Caco-2 (cell line): Measurements from ENCODE around the gene PRDM10. TPM values are rescaled to one million over a fixed set of nuclear protein-coding genes. Genes with fewer than 3 reads are reported as not detected.

Experiments
- BruUV-seq: library from RNA; stranded (reverse); fragments of 400-500 nt; replicated peaks from 2 replicates; lab custom pipeline; 2021; lab: Mats Ljungman, UMichigan
- CTCF ChIA-PET: fragments of 300-600 bp; sonication (Branson Sonifier 250); formaldehyde crosslinking; loops from one replicate; lab custom pipeline; 2022; ENCODE audit warnings: antibody characterized with exemption; lab: Charles Lee
- POLR2A ChIA-PET: fragments of 300-600 bp; sonication (Branson Sonifier 250); formaldehyde crosslinking; loops from one replicate; lab custom pipeline; 2022; ENCODE audit warnings: antibody characterized with exemption; lab: Charles Lee
- DNase-seq, 2 experiments: peaks; one replicate each; pipeline versions ENCODE4 v3.0.0 to v3.0.0-alpha.2; 2020 to 2022
- H3K27me3 ChIP-seq: replicated peaks from 2 replicates; pipeline ENCODE4 v1.6.0; 2011; ENCODE audit warnings: low read length; ENCODE audit not compliant: control insufficient read depth, insufficient read depth
- H3K36me3 ChIP-seq: 2 replicates; pipeline ENCODE4 v1.5.1; 2011; ENCODE audit warnings: low read length; ENCODE audit not compliant: control insufficient read depth, insufficient read depth
- H3K4me1 ChIP-seq: fragments of 250-450 bp; sonication (Bioruptor Pico); 2 replicates; pipeline ENCODE4 v1.5.1; 2020; ENCODE audit warnings: mild to moderate bottlenecking
- H3K4me3 ChIP-seq: 2 replicates; pipeline ENCODE4 v1.5.1; 2011; ENCODE audit warnings: low read depth, mild to moderate bottlenecking, control low read depth, low read length
- H3K9me3 ChIP-seq: fragments of 250-450 bp; sonication (Bioruptor Pico); 2 replicates; pipeline ENCODE4 v1.5.1; 2020; ENCODE audit warnings: mild to moderate bottlenecking, moderate library complexity
- H3K27ac Mint-ChIP-seq: one replicate; pipeline ENCODE4 v1.8.0; 2022; ENCODE audit warnings: mixed read lengths; ENCODE audit not compliant: unreplicated experiment
- H3K27me3 Mint-ChIP-seq: one replicate; pipeline ENCODE4 v1.8.0; 2022; ENCODE audit warnings: mixed read lengths; ENCODE audit not compliant: insufficient read depth, unreplicated experiment
- H3K36me3 Mint-ChIP-seq: one replicate; pipeline ENCODE4 v1.8.0; 2022; ENCODE audit warnings: mild to moderate bottlenecking, mixed read lengths; ENCODE audit not compliant: insufficient read depth, unreplicated experiment
- H3K4me1 Mint-ChIP-seq: one replicate; pipeline ENCODE4 v1.8.0; 2022; ENCODE audit warnings: low read depth, mixed read lengths; ENCODE audit not compliant: unreplicated experiment
- H3K4me3 Mint-ChIP-seq: one replicate; pipeline ENCODE4 v1.8.0; 2022; ENCODE audit warnings: mild to moderate bottlenecking, moderate library complexity, mixed read lengths; ENCODE audit not compliant: unreplicated experiment
- H3K9me3 Mint-ChIP-seq: one replicate; pipeline ENCODE4 v1.8.0; 2022; ENCODE audit warnings: mixed read lengths; ENCODE audit not compliant: unreplicated experiment
- intact Hi-C: fragments of 100-400 bp; cut with micrococcal nuclease; formaldehyde crosslinking; loops from one replicate; pipeline ENCODE4 v1.10.0; 2022; ENCODE audit not compliant: unreplicated experiment
- total RNA-seq: library from RNA; stranded (reverse); gene quantifications from 2 replicates; pipeline ENCODE4 v1.2.3, GENCODE V29; 2022
- TF ChIP-seq, protein P1 (sequence below), 2 experiments: fragments of 200-600 bp in 1 of 2; IDR thresholded peaks; 1 replicate in 1 of 2; 2 replicates in 1 of 2; pipeline versions ENCODE4 v1.5.1 to v1.8.0; 2011 to 2022; ENCODE audit warnings: antibody characterized with exemption in 1 of 2, control low read depth in 1 of 2, inconsistent platforms in 1 of 2, low read depth in 1 of 2, low read length in 1 of 2, mild to moderate bottlenecking in 1 of 2, moderate library complexity in 1 of 2; ENCODE audit not compliant: insufficient read depth in 1 of 2, severe bottlenecking in 1 of 2, unreplicated experiment in 1 of 2

Gene PRDM10
- total RNA-seq, 1 experiment from 2014 or later: 11.8 TPM

DNA sequence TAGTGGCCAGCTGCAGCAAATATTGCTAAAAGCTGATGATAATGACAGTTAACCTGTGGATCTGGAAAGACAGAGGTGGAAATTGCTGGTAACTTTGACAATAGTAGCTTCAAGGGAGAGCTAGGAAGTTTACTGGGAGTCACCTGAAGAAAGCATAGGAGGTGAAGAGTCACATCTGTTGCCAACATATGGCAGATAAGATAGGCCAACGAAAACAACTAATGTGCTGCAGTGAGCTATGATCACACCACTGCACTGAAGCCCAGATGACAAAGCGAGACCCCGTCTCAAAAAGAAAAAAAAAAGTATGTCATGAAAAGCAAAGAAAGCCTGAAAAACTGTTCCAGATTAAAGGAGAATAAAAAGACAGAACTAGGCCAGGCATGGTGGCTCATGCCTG, 4.3 kb upstream of the PRDM10 start:
- Histone ChIP-seq H3K4me3 (no peak overlapping the region), H3K9me3 (no peaks in the 10 kb centered on the region), H3K36me3 (no peaks in the 10 kb centered on the region), H3K27me3 (no peaks in the 10 kb centered on the region), H3K4me1 (peaks cover 17% of the 10 kb centered on the region; the same call in 1 of the 2 replicates)
- no peak for DNase-seq
- Mint-ChIP-seq H3K9me3 (peaks cover 24% of the 10 kb centered on the region), H3K4me1 (peaks cover 7% of the 10 kb centered on the region), H3K36me3 (peaks cover 8% of the 10 kb centered on the region), H3K27ac (no peak overlapping the region), H3K27me3 (no peaks in the 10 kb centered on the region), H3K4me3 (no peak overlapping the region)
- POLR2A ChIA-PET: interaction anchor here (1.2 kb wide), 1 partner anchor 19 kb away, joined by 3 read pairs; no protein-coding TSS in a partner anchor
- TF ChIP-seq, protein P1, sequence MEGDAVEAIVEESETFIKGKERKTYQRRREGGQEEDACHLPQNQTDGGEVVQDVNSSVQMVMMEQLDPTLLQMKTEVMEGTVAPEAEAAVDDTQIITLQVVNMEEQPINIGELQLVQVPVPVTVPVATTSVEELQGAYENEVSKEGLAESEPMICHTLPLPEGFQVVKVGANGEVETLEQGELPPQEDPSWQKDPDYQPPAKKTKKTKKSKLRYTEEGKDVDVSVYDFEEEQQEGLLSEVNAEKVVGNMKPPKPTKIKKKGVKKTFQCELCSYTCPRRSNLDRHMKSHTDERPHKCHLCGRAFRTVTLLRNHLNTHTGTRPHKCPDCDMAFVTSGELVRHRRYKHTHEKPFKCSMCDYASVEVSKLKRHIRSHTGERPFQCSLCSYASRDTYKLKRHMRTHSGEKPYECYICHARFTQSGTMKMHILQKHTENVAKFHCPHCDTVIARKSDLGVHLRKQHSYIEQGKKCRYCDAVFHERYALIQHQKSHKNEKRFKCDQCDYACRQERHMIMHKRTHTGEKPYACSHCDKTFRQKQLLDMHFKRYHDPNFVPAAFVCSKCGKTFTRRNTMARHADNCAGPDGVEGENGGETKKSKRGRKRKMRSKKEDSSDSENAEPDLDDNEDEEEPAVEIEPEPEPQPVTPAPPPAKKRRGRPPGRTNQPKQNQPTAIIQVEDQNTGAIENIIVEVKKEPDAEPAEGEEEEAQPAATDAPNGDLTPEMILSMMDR (IDR thresholded peaks at IDR 0.05; ENCODE audit: insufficient read depth in 1 of 2, low read depth in 1 of 2, low read length in 1 of 2, severe bottlenecking in 1 of 2, unreplicated experiment in 1 of 2): no peak
- intact Hi-C loops: no loop called here
- no TSS peak for BruUV-seq
- CTCF ChIA-PET: no interaction called here

DNA sequence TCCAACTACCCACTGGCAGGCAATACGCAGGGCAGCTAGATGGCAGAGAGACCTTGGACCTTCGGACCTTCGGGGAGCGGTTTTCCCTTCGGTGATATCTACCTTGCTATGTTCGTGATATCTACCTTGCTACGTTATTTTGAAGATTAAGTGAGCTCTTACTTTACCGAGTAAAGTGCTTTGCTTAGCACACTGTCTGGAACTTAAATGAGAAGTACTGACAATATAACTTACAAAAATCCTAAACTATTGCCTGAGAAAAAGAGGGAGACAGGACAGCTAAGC, 1.0 kb upstream of the PRDM10 start:
- TF ChIP-seq, protein P1 (IDR thresholded peaks at IDR 0.05; ENCODE audit: insufficient read depth in 1 of 2, low read depth in 1 of 2, low read length in 1 of 2, severe bottlenecking in 1 of 2, unreplicated experiment in 1 of 2): peak in 1 of 2 experiments; percentile 6
- Histone ChIP-seq H3K27me3 (no peaks in the 10 kb centered on the region), H3K4me1 (peaks cover 40% of the 10 kb centered on the region), H3K9me3 (no peaks in the 10 kb centered on the region), H3K36me3 (no peaks in the 10 kb centered on the region), H3K4me3 (peak overlapping the region; percentile 60)
- ChIA-PET CTCF (interaction anchor here (0.7 to 3.3 kb wide), 8 partner anchors 11 to 143 kb away, joined by 3 to 33 read pairs (median 9); partner anchors contain the start of gene APLP2), POLR2A (interaction anchor here (0.5 to 3.2 kb wide), 20 partner anchors 11 to 178 kb away, joined by 3 to 97 read pairs (median 8); partner anchors contain the start of genes APLP2 and ST14)
- Mint-ChIP-seq H3K9me3 (peaks cover 14% of the 10 kb centered on the region), H3K27ac (peak overlapping the region; percentile 100), H3K27me3 (no peaks in the 10 kb centered on the region), H3K36me3 (peaks cover 21% of the 10 kb centered on the region), H3K4me3 (peak overlapping the region; percentile 97), H3K4me1 (peaks cover 34% of the 10 kb centered on the region)
- BruUV-seq: no TSS peak
- DNase-seq: no peak
- intact Hi-C loops: loop anchor here (1.0 to 2.0 kb wide), 6 partner anchors 20 to 178 kb away; no protein-coding TSS in a partner anchor

DNA sequence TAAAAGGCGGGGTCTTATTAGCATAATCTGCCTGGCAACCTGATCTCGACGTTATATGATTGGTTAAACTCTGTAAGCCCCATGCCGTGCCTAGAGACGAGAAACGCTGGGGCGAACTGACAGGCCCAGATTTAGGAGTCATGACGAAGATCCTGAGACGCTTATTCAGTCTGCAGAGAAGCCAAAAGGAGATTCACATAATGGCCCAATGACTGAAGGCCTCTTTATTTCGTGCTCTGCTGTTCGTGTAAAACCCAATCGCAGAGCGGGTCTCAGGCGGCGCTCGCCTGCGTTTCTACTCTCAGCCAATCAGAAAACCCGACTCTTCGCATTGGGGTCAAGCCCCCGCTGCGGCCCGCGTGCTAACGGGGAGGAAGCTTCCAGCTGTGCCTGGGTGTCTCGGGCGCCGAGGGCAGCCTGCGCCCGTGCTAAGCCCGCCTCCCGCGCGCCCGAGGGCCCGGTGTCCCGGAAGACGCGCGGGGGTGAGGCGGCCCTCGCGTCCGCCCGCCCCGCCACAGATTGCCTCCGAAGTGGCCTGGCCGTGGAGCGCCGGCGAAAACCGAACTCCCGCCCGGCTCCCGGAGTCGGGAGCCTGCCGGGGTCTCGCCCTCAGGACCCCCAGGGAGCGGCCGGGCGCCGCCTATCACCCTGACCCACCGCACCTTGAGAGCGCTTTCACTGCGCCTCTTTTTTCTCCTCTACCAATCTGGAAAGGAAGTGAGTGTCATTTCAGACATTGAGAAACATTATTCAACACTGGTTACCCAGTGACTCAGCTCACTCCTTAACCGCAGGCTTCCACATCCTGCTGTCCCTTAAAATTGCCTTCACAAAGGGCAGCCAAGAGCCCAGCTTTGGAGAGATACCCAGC, 446 bp upstream of the PRDM10 start:
- Mint-ChIP-seq H3K27ac (peak overlapping the region; percentile 100), H3K4me1 (peaks cover 35% of the 10 kb centered on the region), H3K4me3 (peak overlapping the region; percentile 97), H3K27me3 (no peaks in the 10 kb centered on the region), H3K36me3 (peaks cover 25% of the 10 kb centered on the region), H3K9me3 (peaks cover 8% of the 10 kb centered on the region)
- ChIA-PET CTCF (interaction anchor here (0.6 to 3.3 kb wide), 24 partner anchors 11 to 202 kb away, joined by 3 to 33 read pairs (median 6); partner anchors contain the start of gene APLP2), POLR2A (interaction anchor here (0.5 to 3.2 kb wide), 51 partner anchors 11 to 979 kb away, joined by 3 to 97 read pairs (median 7); partner anchors contain the start of genes APLP2 and ST14)
- DNase-seq: peak; percentile 99
- TF ChIP-seq, protein P1 (IDR thresholded peaks at IDR 0.05; ENCODE audit: insufficient read depth in 1 of 2, low read depth in 1 of 2, low read length in 1 of 2, severe bottlenecking in 1 of 2, unreplicated experiment in 1 of 2): no peak
- Histone ChIP-seq H3K9me3 (no peaks in the 10 kb centered on the region), H3K4me1 (peaks cover 43% of the 10 kb centered on the region), H3K36me3 (no peaks in the 10 kb centered on the region), H3K27me3 (no peaks in the 10 kb centered on the region), H3K4me3 (peak overlapping the region; percentile 60)
- intact Hi-C loops: loop anchor here (1.0 to 2.0 kb wide), 11 partner anchors 20 to 178 kb away; partner anchors contain the start of gene APLP2
- BruUV-seq: no TSS peak
